Neutrophil (primary cell): ENCODE results near the gene BRF1.
A peak's percentile ranks its signal among the peaks of the same experiment; 100 is the strongest.

Experiments
- H3K27ac ChIP-seq: fragments of 200-600 bp; sonication (generic); 2 replicates; pipeline ENCODE4 v1.5.1; 2016; ENCODE audit warnings: mild to moderate bottlenecking, moderate library complexity
- H3K27me3 ChIP-seq: fragments of 200-600 bp; sonication (generic); 2 replicates; pipeline ENCODE4 v1.6.0; 2016; ENCODE audit warnings: mild to moderate bottlenecking
- H3K36me3 ChIP-seq: fragments of 200-600 bp; sonication (generic); 2 replicates; pipeline ENCODE4 v1.5.1; 2017
- H3K4me1 ChIP-seq, 2 experiments: fragments of 200-600 bp in 1 of 2; sonication (generic) in 1 of 2; 1 replicate in 1 of 2; 2 replicates in 1 of 2; pipeline versions ENCODE4 v1.5.1 to v1.6.1; 2013 to 2016; ENCODE audit warnings: low read depth in 1 of 2, low read length in 1 of 2, mild to moderate bottlenecking in 1 of 2, moderate library complexity in 1 of 2; ENCODE audit not compliant: control insufficient read depth in 1 of 2, insufficient read depth in 1 of 2
- H3K4me3 ChIP-seq, 2 experiments: fragments of 200-600 bp in 1 of 2; sonication (generic) in 1 of 2; 1 replicate in 1 of 2; 2 replicates in 1 of 2; pipeline ENCODE4 v1.5.1; 2013 to 2016; ENCODE audit warnings: low read depth in 1 of 2, low read length in 1 of 2, mild to moderate bottlenecking in 1 of 2, moderate library complexity in 1 of 2
- H3K9me3 ChIP-seq: fragments of 200-600 bp; sonication (generic); 2 replicates; pipeline ENCODE4 v1.5.1; 2016
- CTCF ChIP-seq: fragments of 200-600 bp; sonication (generic); IDR thresholded peaks from 2 replicates; pipeline ENCODE4 v1.5.1; 2016; ENCODE audit warnings: antibody characterized with exemption

BRF1 gene

GRCh38 chr14:105300542-105301102, at the start of gene BRF1:
BRF1 (minus strand) TSS chr14:105301001; CDS start chr14:105300629, 372 bp downstream.
- no peaks in the 10 kb centered on the region for H3K36me3 ChIP-seq
- H3K9me3 ChIP-seq, result no peaks in the 10 kb centered on the region
- H3K4me3 ChIP-seq, result peak within 1 kb of the TSS; percentile 82 to 85
- H3K4me1 ChIP-seq, result peaks cover 16 to 17% of the 10 kb centered on the region in 2 experiments
- H3K27ac ChIP-seq, result peak within 1 kb of the TSS; percentile 79
- TF ChIP-seq CTCF, result no peak
- peaks cover 4% of the 10 kb centered on the region for H3K27me3 ChIP-seq

GRCh38 chr14:105349992-105350391, 49.2 kb upstream of the BRF1 start:
- no peaks in the 10 kb centered on the region for H3K9me3 ChIP-seq

GRCh38 chr14:105348945-105349699, 48.3 kb upstream of the BRF1 start:
- Histone ChIP-seq H3K27me3 (no peaks in the 10 kb centered on the region), H3K4me1 (no peaks in the 10 kb centered on the region), H3K9me3 (no peaks in the 10 kb centered on the region), H3K4me3 (no peak overlapping the region), H3K36me3 (no peaks in the 10 kb centered on the region), H3K27ac (no peak overlapping the region)
- TF ChIP-seq CTCF, result no peak

More at GRCh38 chr14:105349992-105350391, 49.2 kb upstream of the BRF1 start:
- no peaks in the 10 kb centered on the region for H3K27me3 ChIP-seq
- no peaks in the 10 kb centered on the region for H3K36me3 ChIP-seq
- no peak overlapping the region for H3K27ac ChIP-seq
- no peaks in the 10 kb centered on the region for H3K4me1 ChIP-seq
- TF ChIP-seq CTCF, result no peak
- H3K4me3 ChIP-seq, result no peak overlapping the region

GRCh38 chr14:105348169-105348944, 47.6 kb upstream of the BRF1 start:
- Histone ChIP-seq H3K27me3 (no peaks in the 10 kb centered on the region), H3K36me3 (no peaks in the 10 kb centered on the region)

GRCh38 chr14:105347587-105347968, 46.8 kb upstream of the BRF1 start:
- H3K36me3 ChIP-seq, result no peaks in the 10 kb centered on the region
- H3K4me3 ChIP-seq, result no peak overlapping the region
- H3K4me1 ChIP-seq, result no peaks in the 10 kb centered on the region
- no peaks in the 10 kb centered on the region for H3K9me3 ChIP-seq
- no peaks in the 10 kb centered on the region for H3K27me3 ChIP-seq
- no peak overlapping the region for H3K27ac ChIP-seq
- TF ChIP-seq CTCF, result no peak

More at GRCh38 chr14:105348169-105348944, 47.6 kb upstream of the BRF1 start:
- no peak overlapping the region for H3K4me3 ChIP-seq
- TF ChIP-seq CTCF, result no peak
- no peak overlapping the region for H3K27ac ChIP-seq
- no peaks in the 10 kb centered on the region for H3K4me1 ChIP-seq
- no peaks in the 10 kb centered on the region for H3K9me3 ChIP-seq
